Upper lobe of left lung (tissue), 4 donors: Measurements from ENCODE around the gene FUT8.

Experiments
- CTCF ChIP-seq, 6 experiments: fragments of 450-650 bp in 4 of 6; fragments of 200-600 bp in 2 of 6; sonication (generic) in 2 of 6; IDR thresholded peaks; one replicate each; pipeline ENCODE4 v1.5.1; 2016 to 2019; ENCODE audit warnings: antibody characterized with exemption in 6 of 6
- EP300 ChIP-seq, 4 donors: sonication (generic); formaldehyde crosslinking; IDR thresholded peaks; one replicate each; pipeline ENCODE4 v1.5.1; 2017; ENCODE audit warnings: antibody characterized with exemption in 4 of 4, control low read depth in 2 of 4
- POLR2A ChIP-seq, 4 donors: fragments of 450-650 bp; IDR thresholded peaks; one replicate each; pipeline ENCODE4 v1.5.1; 2016 to 2017; ENCODE audit warnings: antibody characterized with exemption in 4 of 4, mild to moderate bottlenecking in 2 of 4
- POLR2AphosphoS5 ChIP-seq, 2 donors: sonication (generic); formaldehyde crosslinking; IDR thresholded peaks; one replicate each; pipeline ENCODE4 v1.5.1; 2017; ENCODE audit warnings: antibody characterized with exemption in 2 of 2

GRCh38 chr14:65729566-65729965 is 317.0 kb downstream of the FUT8 start:
- no peak for TF ChIP-seq CTCF (IDR thresholded peaks at IDR 0.05)
- no peak for TF ChIP-seq POLR2A (IDR thresholded peaks at IDR 0.05)
- TF ChIP-seq EP300 (IDR thresholded peaks at IDR 0.05): no peak
- no peak for TF ChIP-seq POLR2AphosphoS5 (IDR thresholded peaks at IDR 0.05)
